ENCODE measurements around the gene FKBP5. TPM values are rescaled to one million over a fixed set of nuclear protein-coding genes. Genes with fewer than 3 reads are reported as not detected.

The FKBP5 gene
- total RNA-seq, 1 experiment from 2014 or later, result 12.4 TPM

DNA sequence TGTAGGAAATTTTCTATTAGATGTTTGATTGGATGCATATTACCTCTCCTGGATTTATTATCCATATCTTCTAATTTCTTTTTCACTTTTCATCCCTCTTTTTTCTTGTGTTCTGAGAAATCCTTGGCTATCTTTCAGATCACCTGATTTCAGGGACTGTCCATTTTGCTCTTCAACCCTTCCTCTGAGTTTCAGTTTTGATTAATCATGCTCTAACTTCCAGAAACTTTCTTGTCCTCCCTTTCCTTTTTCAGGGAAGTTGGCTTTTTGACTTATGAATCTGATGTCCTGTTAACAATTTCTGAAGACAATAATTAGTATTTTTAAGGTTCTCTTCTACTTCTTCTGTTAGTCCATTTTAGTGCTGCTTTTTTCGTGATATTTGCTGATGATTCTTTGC, 79.1 kb downstream of the FKBP5 start:
- DNase-seq (no peak), ATAC-seq (no peak)
- Histone ChIP-seq H3K9me3 (ENCODE audit: low read length) (no peaks in the 10 kb centered on the region), H3K4me2 (ENCODE audit: low read length) (no peak overlapping the region), H4K20me1 (ENCODE audit: low read length) (no peaks in the 10 kb centered on the region), H3K27ac (ENCODE audit: low read length) (no peak overlapping the region), H3K9ac (ENCODE audit: low read length) (no peak overlapping the region), H3K4me1 (ENCODE audit: insufficient read depth, low read length) (peaks cover 8% of the 10 kb centered on the region), H3K27me3 (ENCODE audit: low read length) (no peaks in the 10 kb centered on the region), H2AFZ (ENCODE audit: low read length) (no peak overlapping the region), H3K9me2 (replicated peaks; ENCODE audit: low read length) (no peaks in the 10 kb centered on the region), H3K4me3 (ENCODE audit: low read length) (no peak overlapping the region), H3F3A (ENCODE audit: low read length, unreplicated experiment) (no peaks in the 10 kb centered on the region), H3K79me2 (ENCODE audit: low read length) (no peaks in the 10 kb centered on the region), H3K36me3 (ENCODE audit: low read depth, low read length) (no peaks in the 10 kb centered on the region)
- CTCF ChIA-PET, result no interaction called here
- POLR2A ChIA-PET (ENCODE audit: unreplicated experiment), result no interaction called here
- BruUV-seq (replicated peaks), result no TSS peak
- intact Hi-C loops (cut with micrococcal nuclease), result no loop called here
- TF ChIP-seq EZH2 (IDR thresholded peaks at IDR 0.05; ENCODE audit: low read length, unreplicated experiment) (no peak), EZH2phosphoT487 (IDR thresholded peaks at IDR 0.05; ENCODE audit: borderline replicate concordance, low read length) (no peak)
- TF ChIP-seq, protein P1, sequence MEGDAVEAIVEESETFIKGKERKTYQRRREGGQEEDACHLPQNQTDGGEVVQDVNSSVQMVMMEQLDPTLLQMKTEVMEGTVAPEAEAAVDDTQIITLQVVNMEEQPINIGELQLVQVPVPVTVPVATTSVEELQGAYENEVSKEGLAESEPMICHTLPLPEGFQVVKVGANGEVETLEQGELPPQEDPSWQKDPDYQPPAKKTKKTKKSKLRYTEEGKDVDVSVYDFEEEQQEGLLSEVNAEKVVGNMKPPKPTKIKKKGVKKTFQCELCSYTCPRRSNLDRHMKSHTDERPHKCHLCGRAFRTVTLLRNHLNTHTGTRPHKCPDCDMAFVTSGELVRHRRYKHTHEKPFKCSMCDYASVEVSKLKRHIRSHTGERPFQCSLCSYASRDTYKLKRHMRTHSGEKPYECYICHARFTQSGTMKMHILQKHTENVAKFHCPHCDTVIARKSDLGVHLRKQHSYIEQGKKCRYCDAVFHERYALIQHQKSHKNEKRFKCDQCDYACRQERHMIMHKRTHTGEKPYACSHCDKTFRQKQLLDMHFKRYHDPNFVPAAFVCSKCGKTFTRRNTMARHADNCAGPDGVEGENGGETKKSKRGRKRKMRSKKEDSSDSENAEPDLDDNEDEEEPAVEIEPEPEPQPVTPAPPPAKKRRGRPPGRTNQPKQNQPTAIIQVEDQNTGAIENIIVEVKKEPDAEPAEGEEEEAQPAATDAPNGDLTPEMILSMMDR (conservative IDR thresholded peaks at IDR 0.05; ENCODE audit: low read depth, low read length), result no peak

DNA sequence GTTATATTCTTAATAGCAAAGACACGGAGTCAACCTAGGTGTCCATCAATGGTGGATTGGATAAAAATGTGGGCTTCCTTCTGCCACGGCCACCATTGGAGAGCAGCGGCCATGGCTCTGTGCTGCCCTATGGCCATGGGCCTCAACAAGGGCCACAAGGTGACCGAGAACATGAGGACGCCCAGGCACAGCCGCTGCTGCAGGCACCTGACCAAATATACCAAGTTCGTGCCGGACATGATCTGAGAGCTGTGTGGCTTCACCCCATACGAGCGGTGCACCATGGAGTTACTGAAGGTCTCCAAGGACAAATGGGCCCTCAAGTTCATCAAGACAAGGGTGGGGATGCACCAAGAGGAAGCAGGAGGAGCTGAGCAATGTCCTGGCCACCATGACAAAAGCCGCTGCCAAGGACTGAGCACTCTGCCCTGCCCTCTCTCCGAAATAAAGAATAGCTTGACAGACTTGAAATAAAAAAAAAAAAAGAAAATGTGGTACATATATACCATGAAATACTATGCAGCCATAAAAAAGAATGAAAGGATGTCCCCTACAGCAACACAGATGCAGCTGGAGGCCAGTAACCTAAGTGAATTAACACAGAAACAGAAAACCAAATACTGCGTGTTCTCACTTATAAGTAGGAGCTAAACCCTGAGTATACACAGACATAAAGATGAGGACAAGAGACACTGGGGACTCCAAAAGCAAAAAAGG, 81.0 kb downstream of the FKBP5 start:
- no peak overlapping the region for H3K27ac ChIP-seq (ENCODE audit: low read length)
- no peaks in the 10 kb centered on the region for H3K79me2 ChIP-seq (ENCODE audit: low read length)
- H3K9me3 ChIP-seq (ENCODE audit: low read length), result no peaks in the 10 kb centered on the region
- no peaks in the 10 kb centered on the region for H4K20me1 ChIP-seq (ENCODE audit: low read length)
- H3K4me1 ChIP-seq (ENCODE audit: insufficient read depth, low read length), result peaks cover 19% of the 10 kb centered on the region
- ChIA-PET CTCF (interaction anchor here (0.6 kb wide), 1 partner anchor 516 kb away, joined by 14 read pairs; no protein-coding TSS in a partner anchor), POLR2A (ENCODE audit: unreplicated experiment) (interaction anchor here (0.6 kb wide), 1 partner anchor 21 kb away, joined by 4 read pairs; no protein-coding TSS in a partner anchor)
- H3F3A ChIP-seq (ENCODE audit: low read length, unreplicated experiment), result no peaks in the 10 kb centered on the region
- H3K36me3 ChIP-seq (ENCODE audit: low read depth, low read length), result no peaks in the 10 kb centered on the region
- no peak for ATAC-seq
- no peak overlapping the region for H3K9ac ChIP-seq (ENCODE audit: low read length)
- H2AFZ ChIP-seq (ENCODE audit: low read length), result no peak overlapping the region
- H3K4me2 ChIP-seq (ENCODE audit: low read length), result no peak overlapping the region
- no peak for DNase-seq
- no TSS peak for BruUV-seq (replicated peaks)
- no peaks in the 10 kb centered on the region for H3K9me2 ChIP-seq (replicated peaks; ENCODE audit: low read length)
- TF ChIP-seq, protein P1 (conservative IDR thresholded peaks at IDR 0.05; ENCODE audit: low read depth, low read length), result no peak
- TF ChIP-seq EZH2 (IDR thresholded peaks at IDR 0.05; ENCODE audit: low read length, unreplicated experiment) (no peak), EZH2phosphoT487 (IDR thresholded peaks at IDR 0.05; ENCODE audit: borderline replicate concordance, low read length) (no peak)
- no peaks in the 10 kb centered on the region for H3K27me3 ChIP-seq (ENCODE audit: low read length)
- intact Hi-C loops (cut with micrococcal nuclease), result no loop called here
- H3K4me3 ChIP-seq (ENCODE audit: low read length), result no peak overlapping the region

DNA sequence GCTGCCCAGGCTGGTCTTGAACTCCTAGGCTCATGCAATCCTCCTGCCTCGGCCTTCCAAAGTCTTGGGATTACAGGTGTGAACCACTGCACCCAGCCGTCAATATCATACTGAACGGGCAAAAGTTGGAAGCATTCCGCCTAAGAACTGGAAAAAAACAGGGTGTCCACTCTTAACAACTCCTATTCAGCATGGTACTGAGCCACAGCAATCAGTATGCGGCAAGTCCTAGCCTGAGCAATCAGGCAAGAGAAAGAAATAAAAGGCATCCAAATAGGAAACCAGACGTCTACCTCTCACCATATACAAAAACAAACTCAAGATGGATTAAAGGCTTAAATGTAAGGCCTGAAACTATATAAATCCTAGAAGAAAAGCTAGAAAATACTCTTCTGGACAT, 83.1 kb downstream of the FKBP5 start:
- CTCF ChIA-PET, result no interaction called here

More for the DNA sequence above, 83.1 kb downstream of the FKBP5 start:
- Histone ChIP-seq H3K27ac (ENCODE audit: low read length) (peak overlapping the region; percentile 48), H4K20me1 (ENCODE audit: low read length) (no peaks in the 10 kb centered on the region), H3K4me2 (ENCODE audit: low read length) (peak overlapping the region; percentile 62), H3K27me3 (ENCODE audit: low read length) (no peaks in the 10 kb centered on the region), H3F3A (ENCODE audit: low read length, unreplicated experiment) (no peaks in the 10 kb centered on the region), H2AFZ (ENCODE audit: low read length) (no peak overlapping the region), H3K9me2 (replicated peaks; ENCODE audit: low read length) (no peaks in the 10 kb centered on the region), H3K4me3 (ENCODE audit: low read length) (no peak overlapping the region; the same call in 1 of the 2 replicates), H3K9me3 (ENCODE audit: low read length) (no peaks in the 10 kb centered on the region), H3K4me1 (ENCODE audit: insufficient read depth, low read length) (peaks cover 38% of the 10 kb centered on the region), H3K79me2 (ENCODE audit: low read length) (no peaks in the 10 kb centered on the region), H3K36me3 (ENCODE audit: low read depth, low read length) (no peaks in the 10 kb centered on the region), H3K9ac (ENCODE audit: low read length) (no peak overlapping the region)
- no TSS peak for BruUV-seq (replicated peaks)
- DNase-seq (no peak), ATAC-seq (no peak)
- POLR2A ChIA-PET (ENCODE audit: unreplicated experiment), result no interaction called here
- intact Hi-C loops (cut with micrococcal nuclease), result no loop called here
- no peak for TF ChIP-seq EZH2 (IDR thresholded peaks at IDR 0.05; ENCODE audit: low read length, unreplicated experiment)
- no peak for TF ChIP-seq EZH2phosphoT487 (IDR thresholded peaks at IDR 0.05; ENCODE audit: borderline replicate concordance, low read length)
- TF ChIP-seq, protein P1 (conservative IDR thresholded peaks at IDR 0.05; ENCODE audit: low read depth, low read length), result no peak

Measured in PC-3 (cell line).